ENCODE data around the gene ATG4B.

ATG4B gene

DNA sequence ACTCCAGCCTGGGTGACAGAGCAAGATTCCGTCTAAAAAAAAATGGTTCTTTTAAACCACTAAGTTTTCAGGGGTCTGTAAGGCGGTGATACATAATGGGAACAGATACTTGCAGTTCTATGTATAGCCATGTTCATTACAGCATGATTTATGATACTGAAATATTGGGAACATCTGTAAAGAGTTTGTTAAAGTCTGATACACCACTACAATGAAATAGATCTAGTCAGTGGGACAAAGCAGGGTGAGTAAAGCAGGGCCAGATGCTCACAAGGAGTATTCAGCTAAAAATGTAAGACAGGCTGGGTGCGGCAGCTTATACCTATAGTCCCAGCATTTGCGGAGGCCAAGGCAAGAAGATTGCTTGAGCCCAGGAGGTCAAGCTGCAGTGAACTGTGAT lies 58.2 kb downstream of the ATG4B start:
- no peak for DNase-seq

DNA sequence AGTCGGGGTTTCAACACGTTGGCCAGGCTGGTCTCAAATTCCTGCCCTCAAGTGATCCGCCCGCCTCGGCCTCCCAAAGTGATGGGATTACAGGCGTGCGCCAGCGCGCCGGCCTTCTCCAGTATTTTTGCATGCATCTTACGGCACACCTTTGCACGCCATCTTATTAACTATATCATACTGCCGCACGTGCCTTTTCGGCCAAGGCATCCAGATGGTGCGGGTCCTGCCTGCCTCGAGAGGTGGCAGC lies 63.6 kb downstream of the ATG4B start:
- peak; percentile 90 for DNase-seq

DNA sequence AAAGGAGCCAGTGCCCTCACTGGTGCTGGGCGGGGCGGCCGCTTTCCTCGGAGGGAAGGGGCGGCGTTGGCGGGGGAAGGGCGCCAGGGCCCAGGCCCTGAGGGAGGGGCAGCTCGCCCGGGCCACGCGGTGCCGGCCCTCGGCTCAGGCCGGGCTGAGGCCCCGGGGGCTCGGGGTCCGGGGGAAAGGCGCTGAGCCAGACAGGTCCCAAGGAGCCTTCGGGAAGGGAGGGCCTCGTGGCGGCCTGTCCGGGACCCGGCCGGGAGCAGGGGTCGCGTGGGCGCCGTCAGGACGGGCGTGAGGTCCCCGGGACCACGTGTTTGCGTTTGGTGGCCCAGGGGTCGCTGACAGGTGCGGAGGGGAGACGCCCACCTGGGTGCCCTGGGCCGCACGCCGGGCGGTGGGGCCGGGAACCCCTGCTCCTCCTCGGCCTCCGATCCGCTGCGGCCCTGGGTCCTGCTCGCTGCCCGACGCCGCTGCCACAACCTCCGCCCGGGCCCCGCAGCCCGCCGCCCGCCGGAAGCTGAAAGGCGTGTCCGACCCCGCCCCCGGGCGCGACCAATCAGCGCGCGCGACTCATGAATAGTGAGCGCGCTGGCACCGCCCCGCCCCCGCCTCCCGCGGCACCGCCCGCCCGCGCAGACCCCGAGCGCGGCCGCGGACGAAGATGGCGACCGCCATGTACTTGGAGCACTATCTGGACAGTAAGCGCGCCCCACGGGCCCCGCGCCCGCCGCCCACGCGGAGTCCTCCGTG lies 64.1 kb downstream of the ATG4B start, which contains the start of gene ING5:
TSS of gene ING5 (plus strand) at position 641 of the 756 bp plus-strand sequence. CDS start at position 668, 27 bp downstream.
- DNase-seq: peak; percentile 87

DNA sequence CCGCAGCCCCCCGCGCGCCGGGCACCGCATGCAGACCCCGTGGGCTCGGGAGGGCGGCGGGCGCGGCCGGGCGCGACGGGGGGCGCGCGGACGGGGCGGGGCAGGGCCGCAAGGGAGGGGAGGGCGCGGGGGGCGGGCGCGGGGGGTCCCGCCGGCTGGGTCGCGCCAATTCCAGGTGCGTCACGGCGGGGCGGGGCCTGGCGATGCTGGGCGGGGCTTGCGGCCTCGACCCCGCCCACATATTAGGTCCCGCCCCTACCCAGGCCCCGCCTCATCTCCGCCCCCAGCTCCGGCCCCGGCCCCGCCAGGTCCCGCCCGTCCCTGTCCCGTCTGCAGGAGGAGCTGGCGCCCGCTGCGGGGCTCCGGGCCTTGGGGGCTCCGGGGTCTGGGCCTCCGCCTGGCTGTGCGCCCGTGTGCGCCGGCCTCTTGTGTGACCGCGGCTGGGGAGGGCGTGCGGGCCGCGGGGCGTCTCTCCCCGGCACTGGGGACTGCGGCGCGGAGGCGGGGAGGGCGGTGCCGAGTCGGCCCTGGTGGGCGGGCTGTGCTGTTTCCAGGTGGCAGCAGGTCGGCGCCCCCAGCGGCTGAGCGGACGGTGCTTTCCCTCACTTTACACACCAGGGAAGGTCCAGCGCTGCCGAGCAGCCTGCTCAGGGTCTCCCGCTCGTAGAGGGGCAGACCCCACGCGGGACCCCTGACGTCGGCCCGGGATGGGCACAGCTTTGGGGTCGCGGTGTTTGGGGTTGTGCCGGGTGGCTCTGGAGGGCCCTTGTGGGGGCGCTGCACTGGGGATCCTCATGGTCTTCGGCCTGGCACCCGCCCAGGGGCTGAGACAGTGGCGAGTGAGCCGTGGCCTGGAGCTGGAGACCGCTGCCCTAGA lies 64.9 kb downstream of the ATG4B start:
- peak; percentile 64 for DNase-seq

DNA sequence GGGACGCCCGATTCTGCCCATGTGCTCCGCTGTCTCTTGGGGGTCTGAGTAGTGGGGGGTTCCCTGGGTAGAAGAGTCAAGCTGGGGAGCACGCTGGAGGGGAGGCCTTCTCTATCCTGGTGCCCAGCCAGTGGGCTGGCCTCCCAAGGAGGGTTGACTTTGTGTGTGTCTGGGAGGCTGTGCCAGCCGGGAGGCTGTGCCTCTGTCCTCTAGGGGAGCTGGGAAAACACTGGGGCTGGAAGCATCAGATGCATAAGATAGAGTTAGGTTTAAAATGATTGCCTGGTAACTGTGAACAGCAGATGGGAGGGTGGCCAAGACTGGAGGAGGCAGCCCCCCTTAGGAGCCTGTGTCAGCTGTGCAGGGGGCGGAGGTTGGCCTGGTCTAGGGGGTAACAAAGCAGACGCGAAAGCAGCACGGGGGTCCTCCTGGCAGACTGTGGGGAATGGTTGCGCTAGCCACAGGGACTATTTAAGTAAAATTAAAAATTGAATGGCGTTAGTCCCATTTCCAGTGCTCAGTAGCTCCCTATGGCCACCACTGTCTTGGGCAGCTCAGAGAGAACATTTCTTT lies 65.6 kb downstream of the ATG4B start:
- peak; percentile 37 for DNase-seq

DNA sequence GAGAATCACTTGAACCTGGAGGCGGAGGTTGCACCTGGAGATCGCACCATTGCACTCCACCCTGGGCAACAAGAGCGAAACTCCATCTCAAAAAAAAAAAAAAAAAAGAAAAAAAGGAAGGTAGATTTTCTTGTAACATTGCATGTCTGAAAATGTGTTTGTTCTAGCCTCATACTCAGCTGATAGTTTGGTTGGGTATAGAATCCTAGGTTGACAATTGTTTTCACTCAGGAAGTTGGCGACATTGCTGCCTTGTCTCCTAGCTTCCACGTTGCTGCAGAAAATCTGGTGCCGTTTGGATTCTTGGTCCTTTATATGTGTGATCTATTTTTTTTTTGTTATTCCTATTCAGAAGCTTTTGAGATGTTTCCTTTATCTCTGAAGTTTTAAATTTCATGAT lies 69.0 kb downstream of the ATG4B start:
- no peak for DNase-seq

DNA sequence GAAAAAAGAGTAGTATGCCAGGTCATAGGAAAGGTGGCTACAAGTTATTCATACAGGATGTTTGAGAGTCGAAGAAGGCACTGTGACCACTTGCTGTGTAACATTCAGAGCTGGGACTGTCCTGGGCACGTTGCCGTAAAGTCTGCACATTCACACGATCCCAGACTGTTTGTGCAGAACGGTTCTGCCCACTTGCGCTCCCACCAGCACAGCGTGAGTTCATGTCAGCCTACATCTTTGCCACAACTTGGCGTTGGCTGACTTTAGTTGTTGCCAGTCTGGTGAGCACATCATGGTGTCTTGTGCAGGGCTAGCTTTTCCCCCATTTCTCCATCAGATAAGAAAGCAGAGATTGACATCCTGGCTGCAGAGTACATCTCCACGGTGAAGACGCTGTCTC lies 71.4 kb downstream of the ATG4B start:
- no peak for DNase-seq

DNA sequence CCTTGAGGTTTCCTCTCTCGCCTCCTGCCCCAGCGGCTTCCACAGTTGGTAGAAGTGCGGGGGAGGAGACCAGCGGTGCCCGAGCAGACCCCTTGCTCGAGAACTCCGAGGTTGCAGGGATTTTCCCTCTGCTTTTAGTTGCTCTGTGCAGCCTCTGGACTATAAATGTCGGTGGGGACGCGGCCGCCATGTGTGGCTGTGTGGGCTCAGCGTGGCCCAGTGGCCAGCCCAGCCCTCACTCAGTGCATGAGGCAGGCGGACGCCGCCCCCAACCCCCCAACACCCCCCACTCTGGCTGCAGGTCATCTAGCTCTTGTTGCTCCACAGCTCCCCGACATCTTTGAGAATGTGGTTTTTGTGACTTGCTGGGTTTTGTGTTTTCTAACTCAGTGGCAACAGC lies 81.6 kb downstream of the ATG4B start:
- DNase-seq: no peak

DNA sequence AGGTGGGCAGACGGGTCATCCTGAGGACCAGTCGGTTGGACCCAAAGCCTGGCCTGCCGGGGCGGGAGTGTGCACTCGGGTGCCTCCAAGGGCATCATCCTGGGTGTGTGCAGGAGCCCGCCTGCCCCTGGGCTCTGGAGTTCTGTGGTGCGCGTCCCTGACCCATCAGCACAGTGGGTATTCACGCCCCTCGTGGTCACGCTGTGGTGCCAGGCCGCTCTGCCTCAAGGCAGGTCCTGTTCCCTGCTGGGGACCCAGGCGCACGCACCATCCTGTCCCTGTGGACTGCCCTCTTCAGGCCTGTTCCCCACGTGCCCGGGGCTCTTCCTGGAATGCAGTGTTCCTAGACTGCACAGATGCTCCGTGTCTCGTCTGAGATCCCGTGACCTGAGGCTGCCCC lies 82.6 kb downstream of the ATG4B start:
- DNase-seq: no peak

DNA sequence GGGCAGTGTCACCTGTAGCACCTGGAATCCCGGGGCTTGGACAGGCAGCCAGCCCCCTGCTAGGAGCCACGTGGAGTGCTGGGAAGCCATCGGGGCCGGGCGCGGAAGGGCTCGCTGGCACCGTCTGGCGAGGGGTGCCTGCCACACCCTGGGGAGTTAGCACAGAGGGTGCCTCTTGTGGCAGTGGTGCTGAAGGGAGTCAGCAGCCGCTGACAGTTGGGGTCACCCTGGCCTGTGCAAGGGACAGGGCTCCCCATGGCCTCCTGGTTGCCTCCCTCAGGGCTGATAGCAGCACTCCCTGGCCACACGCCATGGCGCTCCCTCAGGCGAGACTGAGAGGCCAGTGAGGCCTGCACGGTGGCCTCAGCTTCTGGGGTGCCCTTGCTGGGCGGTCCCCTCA lies 83.1 kb downstream of the ATG4B start:
- no peak for DNase-seq

DNA sequence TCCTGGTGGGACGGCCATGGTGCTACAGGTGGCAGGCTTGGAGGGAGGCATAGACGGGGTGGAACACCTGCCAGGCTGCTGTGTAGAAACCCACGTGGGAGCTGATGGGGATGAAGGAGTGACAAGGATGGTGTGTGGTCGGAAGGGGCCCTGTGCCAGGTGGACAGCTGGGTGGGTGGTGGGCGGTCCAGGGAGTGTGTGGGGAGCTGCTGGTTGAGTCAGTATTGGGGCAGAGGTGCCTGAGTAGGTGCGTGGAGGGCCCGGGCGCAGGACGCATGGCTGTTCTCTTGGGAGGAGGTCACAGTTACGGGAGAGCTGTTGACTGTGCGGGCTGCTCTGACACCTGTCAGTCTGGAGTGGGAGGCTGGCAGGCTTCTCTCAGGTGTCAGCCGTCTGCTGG lies 84.4 kb downstream of the ATG4B start:
- no peak for DNase-seq

DNA sequence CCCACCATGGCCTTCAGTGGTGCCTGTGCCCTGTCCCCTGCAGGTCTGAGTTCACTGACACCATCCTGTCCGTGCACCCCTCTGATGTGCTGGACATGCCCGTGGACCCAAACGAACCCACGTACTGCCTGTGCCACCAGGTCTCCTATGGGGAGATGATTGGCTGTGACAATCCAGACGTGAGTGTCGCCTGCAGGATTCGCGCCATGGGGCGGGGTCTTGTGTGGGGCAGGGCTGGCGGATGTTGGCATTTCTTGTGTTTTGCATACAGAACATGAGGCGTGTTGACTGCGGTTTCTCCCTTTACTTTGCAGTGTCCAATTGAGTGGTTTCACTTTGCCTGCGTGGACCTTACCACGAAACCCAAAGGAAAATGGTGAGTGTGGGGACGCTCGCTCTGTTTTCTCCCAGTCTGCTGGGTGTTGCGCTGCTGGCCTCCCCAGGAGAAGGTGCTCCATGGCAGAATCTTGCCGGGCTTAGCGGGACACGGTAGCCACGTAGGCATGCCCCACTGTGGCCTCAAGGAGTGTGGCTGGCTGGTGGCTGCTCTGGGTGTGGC lies 85.5 kb downstream of the ATG4B start:
- DNase-seq: no peak

All from NCI-H1694 treated with DMSO at 0.1 percent for 48 hours (cell line).